Measurements from ENCODE around the gene PRSS23.

The PRSS23 gene

GRCh38 chr11:86761978-86762377 is 38.4 kb upstream of the PRSS23 start:
- ATAC-seq: peak; percentile 88
- TF ChIP-seq TSHZ2 (CRISPR knock-in tag; IDR thresholded peaks at IDR 0.05): no peak
- no peak for TF ChIP-seq ZNF8 (CRISPR knock-in tag; IDR thresholded peaks at IDR 0.05)
- TF ChIP-seq ISL1 (CRISPR knock-in tag; IDR thresholded peaks at IDR 0.05): peak; percentile 34; the same call in 1 of the 2 replicates
- 0 out of 2 replicates have a peak, but pooled peaks have one; percentile 55 for TF ChIP-seq ZFP3 (CRISPR knock-in tag; IDR thresholded peaks at IDR 0.05)
- peak; percentile 74; the same call in 1 of the 2 replicates for TF ChIP-seq CSDC2 (CRISPR knock-in tag; IDR thresholded peaks at IDR 0.05)
- no peak for TF ChIP-seq PATZ1 (CRISPR knock-in tag; IDR thresholded peaks at IDR 0.05; ENCODE audit: borderline replicate concordance)

GRCh38 chr11:86765203-86765602 is 35.1 kb upstream of the PRSS23 start:
- no peak for TF ChIP-seq CSDC2 (CRISPR knock-in tag; IDR thresholded peaks at IDR 0.05)
- TF ChIP-seq TSHZ2 (CRISPR knock-in tag; IDR thresholded peaks at IDR 0.05): no peak
- no peak for TF ChIP-seq PPARA (CRISPR knock-in tag; IDR thresholded peaks at IDR 0.05; ENCODE audit: borderline replicate concordance)
- no peak for TF ChIP-seq RARB (CRISPR knock-in tag; IDR thresholded peaks at IDR 0.05)
- TF ChIP-seq ZFP3 (CRISPR knock-in tag; IDR thresholded peaks at IDR 0.05): no peak
- TF ChIP-seq ZC3H10 (CRISPR knock-in tag; IDR thresholded peaks at IDR 0.05): no peak
- no peak for ATAC-seq

GRCh38 chr11:86765878-86766277 is 34.5 kb upstream of the PRSS23 start:
- TF ChIP-seq ZFP3 (CRISPR knock-in tag; IDR thresholded peaks at IDR 0.05) (no peak), ZNF8 (CRISPR knock-in tag; IDR thresholded peaks at IDR 0.05) (no peak), GLIS3 (CRISPR knock-in tag; IDR thresholded peaks at IDR 0.05) (no peak), CSDC2 (CRISPR knock-in tag; IDR thresholded peaks at IDR 0.05) (no peak), TCF4 (CRISPR knock-in tag; IDR thresholded peaks at IDR 0.05; ENCODE audit: borderline replicate concordance) (no peak), ARNTL (CRISPR knock-in tag; IDR thresholded peaks at IDR 0.05; ENCODE audit: borderline replicate concordance, low read depth) (no peak), ZNF565 (CRISPR knock-in tag; conservative IDR thresholded peaks at IDR 0.05; ENCODE audit: low read depth) (no peak), OSR1 (CRISPR knock-in tag; IDR thresholded peaks at IDR 0.05) (no peak)

GRCh38 chr11:86769219-86769618 is 31.1 kb upstream of the PRSS23 start:
- no peak for ATAC-seq
- TF ChIP-seq PPARA (CRISPR knock-in tag; IDR thresholded peaks at IDR 0.05; ENCODE audit: borderline replicate concordance) (no peak), ISL1 (CRISPR knock-in tag; IDR thresholded peaks at IDR 0.05) (no peak), ZFP3 (CRISPR knock-in tag; IDR thresholded peaks at IDR 0.05) (no peak), RARB (CRISPR knock-in tag; IDR thresholded peaks at IDR 0.05) (no peak), CSDC2 (CRISPR knock-in tag; IDR thresholded peaks at IDR 0.05) (no peak), TCF4 (CRISPR knock-in tag; IDR thresholded peaks at IDR 0.05; ENCODE audit: borderline replicate concordance) (no peak), CSRNP3 (CRISPR knock-in tag; IDR thresholded peaks at IDR 0.05) (no peak), ZNF8 (CRISPR knock-in tag; IDR thresholded peaks at IDR 0.05) (no peak), ZNF70 (CRISPR knock-in tag; IDR thresholded peaks at IDR 0.05) (no peak), OSR1 (CRISPR knock-in tag; IDR thresholded peaks at IDR 0.05) (no peak), BACH2 (CRISPR knock-in tag; IDR thresholded peaks at IDR 0.05; ENCODE audit: borderline replicate concordance) (no peak), SNAI2 (CRISPR knock-in tag; IDR thresholded peaks at IDR 0.05) (no peak), POU6F1 (CRISPR knock-in tag; IDR thresholded peaks at IDR 0.05; ENCODE audit: borderline replicate concordance, low read depth) (no peak), CREB5 (CRISPR knock-in tag; IDR thresholded peaks at IDR 0.05; ENCODE audit: low read depth) (no peak), ZC3H10 (CRISPR knock-in tag; IDR thresholded peaks at IDR 0.05) (no peak), GLIS3 (CRISPR knock-in tag; IDR thresholded peaks at IDR 0.05) (no peak)

More at GRCh38 chr11:86765878-86766277, 34.5 kb upstream of the PRSS23 start:
- no peak for ATAC-seq

Measured in SK-N-SH treated with all-trans-retinoic acid at 6 μM for 48 hours (cell line).